B cell (primary cell): ENCODE measurements around the gene SLC39A11.
"Not testable (repeated sequence)": the region's sequence is repeated elsewhere in the genome, so short reads cannot be mapped to it uniquely, and the experiment has no call there.

Source experiments
- EZH2 ChIP-seq: IDR thresholded peaks from 2 replicates; pipeline ENCODE4 v1.6.1; 2012; ENCODE audit warnings: borderline replicate concordance, low read depth, mild to moderate bottlenecking, moderate library complexity, low read length; ENCODE audit not compliant: insufficient read depth, poor library complexity, severe bottlenecking
- TF ChIP-seq, protein P1 (sequence below): fragments of 200-600 bp; IDR thresholded peaks from one replicate; pipeline ENCODE4 v1.8.0; 2022; ENCODE audit warnings: antibody characterized with exemption, mild to moderate bottlenecking

DNA sequence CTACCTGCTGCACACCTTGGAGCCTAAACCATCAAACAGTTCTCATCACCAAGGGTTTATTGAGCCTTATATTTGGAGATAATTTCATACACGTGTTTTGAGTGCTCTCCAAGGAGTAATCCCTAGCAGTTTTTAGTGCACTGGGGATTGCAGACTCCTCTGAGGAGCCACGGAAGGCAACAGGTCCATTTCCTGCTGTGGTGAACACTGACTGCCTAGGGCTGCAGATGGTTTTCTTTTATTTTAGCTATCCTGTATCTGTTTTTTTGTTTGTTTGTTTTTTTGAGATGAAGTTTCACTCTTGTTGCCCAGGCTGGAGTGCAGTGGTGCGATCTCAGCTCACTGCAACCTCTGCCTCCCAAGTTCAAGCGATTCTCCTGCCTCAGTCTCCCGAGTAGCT, 93.0 kb downstream of the SLC39A11 start:
- TF ChIP-seq, protein P1, sequence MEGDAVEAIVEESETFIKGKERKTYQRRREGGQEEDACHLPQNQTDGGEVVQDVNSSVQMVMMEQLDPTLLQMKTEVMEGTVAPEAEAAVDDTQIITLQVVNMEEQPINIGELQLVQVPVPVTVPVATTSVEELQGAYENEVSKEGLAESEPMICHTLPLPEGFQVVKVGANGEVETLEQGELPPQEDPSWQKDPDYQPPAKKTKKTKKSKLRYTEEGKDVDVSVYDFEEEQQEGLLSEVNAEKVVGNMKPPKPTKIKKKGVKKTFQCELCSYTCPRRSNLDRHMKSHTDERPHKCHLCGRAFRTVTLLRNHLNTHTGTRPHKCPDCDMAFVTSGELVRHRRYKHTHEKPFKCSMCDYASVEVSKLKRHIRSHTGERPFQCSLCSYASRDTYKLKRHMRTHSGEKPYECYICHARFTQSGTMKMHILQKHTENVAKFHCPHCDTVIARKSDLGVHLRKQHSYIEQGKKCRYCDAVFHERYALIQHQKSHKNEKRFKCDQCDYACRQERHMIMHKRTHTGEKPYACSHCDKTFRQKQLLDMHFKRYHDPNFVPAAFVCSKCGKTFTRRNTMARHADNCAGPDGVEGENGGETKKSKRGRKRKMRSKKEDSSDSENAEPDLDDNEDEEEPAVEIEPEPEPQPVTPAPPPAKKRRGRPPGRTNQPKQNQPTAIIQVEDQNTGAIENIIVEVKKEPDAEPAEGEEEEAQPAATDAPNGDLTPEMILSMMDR, result not testable (repeated sequence)
- not testable (repeated sequence) for TF ChIP-seq EZH2
